Kidney (tissue), 14 donors: ENCODE measurements around the gene GOLGA7B. TPM values are rescaled to one million over a fixed set of nuclear protein-coding genes. Genes with fewer than 3 reads are reported as not detected.

Experiments
- DNase-seq, 5 donors: peaks; one replicate each; pipeline ENCODE4 v3.0.0-alpha.2; 2013 to 2020
- FAIRE-seq: peaks from 2 replicates; lab custom pipeline; 2012; peaks lifted over from hg19 to GRCh38; lab: Jason Lieb, UNC
- H3K27ac ChIP-seq, 2 donors: one replicate each; pipeline ENCODE4 v1.7.0; 2013; ENCODE audit warnings: low read depth in 2 of 2, low read length in 2 of 2, inconsistent platforms in 1 of 2
- H3K27me3 ChIP-seq: one replicate; pipeline ENCODE4 v1.7.1; 2013; ENCODE audit warnings: low read length, inconsistent platforms; ENCODE audit not compliant: control insufficient read depth, insufficient read depth
- H3K36me3 ChIP-seq, 3 donors: one replicate each; pipeline versions ENCODE4 v1.7.0 to v1.7.1; 2013; ENCODE audit warnings: low read length in 3 of 3, control low read depth in 1 of 3, inconsistent platforms in 1 of 3; ENCODE audit not compliant: insufficient read depth in 3 of 3, control insufficient read depth in 2 of 3
- H3K4me1 ChIP-seq, 3 donors: one replicate each; pipeline versions ENCODE4 v1.7.0 to v1.7.1; 2013; ENCODE audit warnings: low read length in 3 of 3, inconsistent platforms in 1 of 3, low read depth in 1 of 3; ENCODE audit not compliant: control insufficient read depth in 2 of 3, insufficient read depth in 2 of 3
- H3K4me3 ChIP-seq, 3 donors: one replicate each; pipeline versions ENCODE4 v1.7.0 to v1.8.1; 2013; ENCODE audit warnings: low read length in 3 of 3, control low read depth in 1 of 3, inconsistent platforms in 1 of 3
- H3K9ac ChIP-seq, 3 donors: one replicate each; pipeline versions ENCODE4 v1.7.0 to v1.7.1; 2013; ENCODE audit warnings: low read length in 3 of 3, control low read depth in 1 of 3, inconsistent platforms in 1 of 3
- H3K9me3 ChIP-seq, 3 donors: one replicate each; pipeline versions ENCODE4 v1.7.0 to v1.7.1; 2013; ENCODE audit warnings: low read length in 3 of 3, control low read depth in 1 of 3, inconsistent platforms in 1 of 3; ENCODE audit not compliant: control insufficient read depth in 2 of 3, insufficient read depth in 1 of 3
- intact Hi-C: fragments of 100-400 bp; cut with DNase I; formaldehyde crosslinking; loops from one replicate; pipeline ENCODE4 v1.11.1; 2022
- polyA plus RNA-seq: library from polyadenylated mRNA; stranded (reverse); fragments of 350-450 nt; fragmentation: Illumina TruSeq; extraction: RNeasy Lipid Tissue Mini Kit (QIAGEN cat#74804); gene quantifications from one replicate; pipeline ENCODE4 v1.2.3, GENCODE V29; 2014; ENCODE audit warnings: low read depth, low replicate concordance; ENCODE audit not compliant: insufficient read depth
- total RNA-seq: library from RNA; stranded (reverse); fragmentation: NEBNext Ultra II Directional; extraction: Animal tissue kit (Norgen Biotek cat#: 25700); gene quantifications from one replicate; pipeline ENCODE4 v1.2.1, GENCODE V29; 2021
- TF ChIP-seq, protein P1 (sequence below): IDR thresholded peaks from 3 replicates; pipeline ENCODE4 v1.5.1; 2012; ENCODE audit warnings: mild to moderate bottlenecking, moderate library complexity, borderline replicate concordance; ENCODE audit not compliant: insufficient read depth; ENCODE audit errors: extremely low read depth
- donor health status: control.
- donor health status: control.
- donor health status: control.
- donor health status: control.
- donor health status: control.
- donor health status: DM: yes; HTN: yes; CAD: no.
- donor health status: Normal renal cell carcinoma (clear cell type).

The GOLGA7B gene
- total and polyA plus RNA-seq, 2 donors from 2014 or later, result 0.50 TPM; not detected in 1

DNA sequence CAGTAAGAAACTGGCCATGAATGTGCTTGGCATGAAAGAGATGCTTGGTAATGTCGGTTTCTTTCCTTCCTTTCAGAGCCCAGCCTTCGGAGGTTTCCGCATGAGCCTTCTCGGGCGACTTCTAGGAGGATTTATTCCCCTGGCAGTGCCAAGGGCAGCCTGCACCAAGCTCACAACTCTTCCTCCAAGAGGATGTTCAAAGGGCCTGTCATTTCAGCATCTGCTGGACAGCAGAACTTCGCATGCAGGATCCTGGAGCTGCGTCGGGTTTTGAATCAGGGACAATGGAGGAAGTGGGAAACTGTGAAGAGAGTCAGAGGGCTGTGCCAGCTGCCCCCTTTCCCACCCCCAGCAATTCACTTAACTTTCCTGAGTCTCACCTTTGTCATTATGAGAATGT is 21.3 kb downstream of the GOLGA7B start:
- H3K4me1 ChIP-seq, result peaks cover 0 to 3% (median 0%) of the 10 kb centered on the region in 3 donors
- H3K9ac ChIP-seq, result no peak overlapping the region
- H3K36me3 ChIP-seq, result no peaks in the 10 kb centered on the region
- no peak overlapping the region for H3K27ac ChIP-seq
- H3K4me3 ChIP-seq, result no peak overlapping the region
- DNase-seq (no peak), FAIRE-seq (no peak)
- TF ChIP-seq, protein P1, sequence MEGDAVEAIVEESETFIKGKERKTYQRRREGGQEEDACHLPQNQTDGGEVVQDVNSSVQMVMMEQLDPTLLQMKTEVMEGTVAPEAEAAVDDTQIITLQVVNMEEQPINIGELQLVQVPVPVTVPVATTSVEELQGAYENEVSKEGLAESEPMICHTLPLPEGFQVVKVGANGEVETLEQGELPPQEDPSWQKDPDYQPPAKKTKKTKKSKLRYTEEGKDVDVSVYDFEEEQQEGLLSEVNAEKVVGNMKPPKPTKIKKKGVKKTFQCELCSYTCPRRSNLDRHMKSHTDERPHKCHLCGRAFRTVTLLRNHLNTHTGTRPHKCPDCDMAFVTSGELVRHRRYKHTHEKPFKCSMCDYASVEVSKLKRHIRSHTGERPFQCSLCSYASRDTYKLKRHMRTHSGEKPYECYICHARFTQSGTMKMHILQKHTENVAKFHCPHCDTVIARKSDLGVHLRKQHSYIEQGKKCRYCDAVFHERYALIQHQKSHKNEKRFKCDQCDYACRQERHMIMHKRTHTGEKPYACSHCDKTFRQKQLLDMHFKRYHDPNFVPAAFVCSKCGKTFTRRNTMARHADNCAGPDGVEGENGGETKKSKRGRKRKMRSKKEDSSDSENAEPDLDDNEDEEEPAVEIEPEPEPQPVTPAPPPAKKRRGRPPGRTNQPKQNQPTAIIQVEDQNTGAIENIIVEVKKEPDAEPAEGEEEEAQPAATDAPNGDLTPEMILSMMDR, result no peak
- intact Hi-C loops, result no loop called here
- H3K9me3 ChIP-seq, result no peaks in the 10 kb centered on the region
- H3K27me3 ChIP-seq, result no peaks in the 10 kb centered on the region

DNA sequence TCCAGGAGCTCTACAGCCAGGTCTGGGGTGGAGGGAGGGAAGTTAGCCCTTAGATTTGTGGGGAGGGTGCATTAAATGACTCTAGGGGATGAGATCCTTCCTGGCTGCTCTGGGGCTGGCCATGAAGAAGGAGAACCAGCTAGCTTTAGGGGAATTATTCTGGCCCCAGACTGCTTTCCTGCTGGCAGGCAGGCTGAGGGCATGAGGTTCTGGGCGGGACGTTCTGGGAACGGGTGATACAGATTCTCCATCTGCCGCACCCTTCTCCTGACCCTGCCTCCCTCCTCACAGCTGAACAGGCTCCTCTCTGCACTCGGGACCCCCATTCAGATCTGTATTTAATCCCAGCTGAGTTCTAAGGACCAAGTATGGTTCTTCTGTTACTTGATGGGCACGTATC is 23.9 kb downstream of the GOLGA7B start:
- Histone ChIP-seq H3K27me3 (no peaks in the 10 kb centered on the region), H3K36me3 (no peaks in the 10 kb centered on the region), H3K27ac (no peak overlapping the region), H3K4me3 (no peak overlapping the region), H3K9me3 (no peaks in the 10 kb centered on the region), H3K4me1 (peaks cover 0 to 3% (median 0%) of the 10 kb centered on the region in 3 donors), H3K9ac (no peak overlapping the region)
- TF ChIP-seq, protein P1, result no peak
- DNase-seq (no peak), FAIRE-seq (no peak)
- intact Hi-C loops, result no loop called here

DNA sequence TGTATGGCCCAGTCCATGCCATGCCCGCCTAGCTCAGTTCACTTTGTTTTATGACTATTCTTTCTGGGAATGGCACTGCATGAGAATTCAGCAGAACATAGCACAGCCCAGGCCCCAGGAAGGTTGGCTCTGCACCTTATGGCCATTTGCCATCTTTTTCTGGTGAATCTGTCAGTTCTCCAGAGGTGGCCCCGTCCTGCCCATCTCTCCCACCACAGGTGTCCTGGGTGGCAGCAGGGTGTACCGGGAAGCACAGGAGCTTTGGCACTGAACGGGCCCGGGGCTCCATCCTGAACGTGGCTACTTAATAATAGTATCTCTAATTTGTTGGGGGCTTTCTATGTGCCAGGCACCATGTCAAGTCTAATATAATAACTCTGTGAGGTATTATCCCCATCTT is 24.7 kb downstream of the GOLGA7B start:
- peaks cover 0 to under 1% (median 0%) of the 10 kb centered on the region in 3 donors for H3K4me1 ChIP-seq
- H3K9ac ChIP-seq, result no peak overlapping the region
- H3K27me3 ChIP-seq, result no peaks in the 10 kb centered on the region
- no peaks in the 10 kb centered on the region for H3K9me3 ChIP-seq
- no peaks in the 10 kb centered on the region for H3K36me3 ChIP-seq
- no peak overlapping the region for H3K27ac ChIP-seq
- FAIRE-seq (no peak), DNase-seq (no peak)
- H3K4me3 ChIP-seq, result no peak overlapping the region
- intact Hi-C loops, result no loop called here
- TF ChIP-seq, protein P1, result no peak

GRCh38 chr10:97875391-97875790 is 25.7 kb downstream of the GOLGA7B start:
- no peaks in the 10 kb centered on the region for H3K27me3 ChIP-seq
- TF ChIP-seq, protein P1, result no peak
- DNase-seq (no peak), FAIRE-seq (no peak)
- no peak overlapping the region for H3K4me3 ChIP-seq
- intact Hi-C loops, result no loop called here
- H3K36me3 ChIP-seq, result no peaks in the 10 kb centered on the region
- no peak overlapping the region for H3K9ac ChIP-seq
- no peaks in the 10 kb centered on the region for H3K4me1 ChIP-seq
- H3K27ac ChIP-seq, result no peak overlapping the region
- no peaks in the 10 kb centered on the region for H3K9me3 ChIP-seq
